Left lobe of liver (tissue), 2 donors: ENCODE results near the gene PDE4DIP. TPM values are rescaled to one million over a fixed set of nuclear protein-coding genes. Genes with fewer than 3 reads are reported as not detected.
"Not testable (repeated sequence)": the region's sequence is repeated elsewhere in the genome, so short reads cannot be mapped to it uniquely, and the experiment has no call there.

Source experiments
- ATAC-seq: fragments of 200-7000 bp; cut with Tn5 transposase; one replicate; pipeline ENCODE4 v1.9.1; 2020; ENCODE audit warnings: mild to moderate bottlenecking, moderate library complexity
- DNase-seq: peaks from one replicate; pipeline ENCODE4 v3.0.0-alpha.2; 2020; ENCODE audit warnings: low spot score
- total RNA-seq: library from RNA; stranded (reverse); gene quantifications from one replicate; pipeline ENCODE4 v1.2.1, GENCODE V29; 2021
- donor health status: DM: no; HTN: no; CAD: no; lungs with moderate emphysema.
- donor health status: DM: no; HTN: yes; CAD: no.

Gene PDE4DIP
- total RNA-seq: 138 TPM

DNA sequence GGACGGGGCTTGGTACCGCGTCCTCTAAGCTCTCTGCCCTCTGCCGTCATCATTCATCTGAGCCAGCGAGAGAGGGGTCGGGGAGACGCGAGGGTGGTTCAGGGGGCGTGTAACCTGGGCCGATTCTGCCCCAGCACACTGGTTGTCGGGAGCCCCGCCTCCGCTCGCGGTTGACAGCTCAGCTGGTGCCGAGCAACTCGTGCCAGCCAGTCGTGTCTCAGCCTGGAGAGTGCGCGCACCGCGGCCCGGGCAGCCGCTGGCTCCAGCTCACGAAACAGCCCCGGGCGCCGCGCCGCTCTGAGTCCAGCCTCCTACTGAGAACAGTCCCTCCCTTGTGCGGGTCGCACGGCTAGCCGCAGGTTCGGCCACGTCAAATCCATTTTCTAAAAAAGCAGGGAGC, at the start of gene PDE4DIP:
PDE4DIP (plus strand) TSS at position 209 of the 400 bp plus-strand sequence. CDS start 347 bp downstream, outside the sequence.
- peak; percentile 58 for DNase-seq
- ATAC-seq: peak; percentile 93

DNA sequence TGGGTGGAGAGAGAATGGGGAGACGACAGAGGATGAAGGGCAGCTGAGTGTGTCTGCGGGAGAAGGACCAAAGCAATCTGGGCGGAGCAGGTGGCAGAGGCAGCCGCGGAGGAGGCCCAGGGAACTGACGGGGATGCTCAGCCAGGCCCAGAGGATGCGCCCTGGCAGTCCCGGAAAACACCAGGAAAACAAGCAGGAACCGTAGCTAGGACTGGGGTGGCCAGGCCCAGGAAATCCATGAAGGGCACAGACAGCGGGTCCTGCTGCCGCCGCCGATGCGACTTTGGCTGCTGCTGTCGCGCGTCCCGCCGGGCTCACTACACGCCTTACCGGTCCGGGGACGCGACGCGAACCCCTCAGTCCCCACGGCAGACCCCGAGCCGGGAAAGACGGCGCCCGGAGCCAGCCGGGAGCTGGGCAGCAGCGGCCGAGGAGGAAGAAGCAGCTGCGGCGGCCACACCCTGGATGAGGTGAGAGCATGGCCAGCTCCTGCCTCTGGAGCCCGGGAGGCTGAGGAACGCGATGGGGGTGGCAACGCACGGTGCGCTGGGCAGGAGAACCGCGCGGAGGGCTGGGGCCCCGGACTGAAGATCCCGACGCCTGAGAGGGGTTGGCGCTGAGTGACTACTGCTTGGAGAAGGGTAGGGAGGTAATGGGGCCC, 35.8 kb upstream of the PDE4DIP start:
- ATAC-seq: peak; percentile 25
- not testable (repeated sequence) for DNase-seq

DNA sequence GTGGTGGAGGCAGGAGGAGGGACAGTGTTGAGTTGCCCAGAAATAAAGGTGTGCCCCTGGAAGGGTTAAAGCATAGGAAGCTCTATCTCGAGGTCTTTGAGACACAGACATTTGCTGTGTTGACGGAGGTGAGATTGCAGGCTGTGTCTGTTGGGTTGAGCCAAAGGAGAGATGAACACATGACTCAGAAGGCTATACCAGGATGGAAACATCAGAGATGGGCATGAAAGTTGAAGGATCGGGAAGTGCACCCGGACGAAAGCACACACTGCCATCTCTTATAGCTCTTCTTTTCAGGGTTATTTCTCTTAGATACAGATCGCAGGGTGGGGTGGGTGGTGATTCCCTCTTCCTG, 35.3 kb upstream of the PDE4DIP start:
- not testable (repeated sequence) for DNase-seq, ATAC-seq

DNA sequence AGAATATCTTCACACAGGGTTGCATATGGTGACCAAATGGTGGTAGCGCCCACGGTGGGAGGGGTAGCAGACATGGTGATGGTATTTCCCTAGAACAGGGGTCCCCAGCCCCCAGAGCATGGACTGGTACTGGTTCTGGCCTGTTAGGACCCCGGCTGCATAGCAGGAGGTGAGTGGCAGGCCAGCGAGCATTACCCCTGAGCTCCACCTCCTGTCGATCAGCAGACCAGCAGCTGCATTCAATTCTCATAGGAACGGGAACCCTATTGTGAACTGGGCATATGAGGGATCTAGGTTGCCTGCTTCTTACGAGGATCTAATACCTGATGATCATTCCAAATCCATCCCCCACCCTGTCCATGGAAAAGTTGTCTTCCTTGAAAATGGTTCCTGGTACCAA, 22.0 kb upstream of the PDE4DIP start:
- not testable (repeated sequence) for ATAC-seq, DNase-seq

DNA sequence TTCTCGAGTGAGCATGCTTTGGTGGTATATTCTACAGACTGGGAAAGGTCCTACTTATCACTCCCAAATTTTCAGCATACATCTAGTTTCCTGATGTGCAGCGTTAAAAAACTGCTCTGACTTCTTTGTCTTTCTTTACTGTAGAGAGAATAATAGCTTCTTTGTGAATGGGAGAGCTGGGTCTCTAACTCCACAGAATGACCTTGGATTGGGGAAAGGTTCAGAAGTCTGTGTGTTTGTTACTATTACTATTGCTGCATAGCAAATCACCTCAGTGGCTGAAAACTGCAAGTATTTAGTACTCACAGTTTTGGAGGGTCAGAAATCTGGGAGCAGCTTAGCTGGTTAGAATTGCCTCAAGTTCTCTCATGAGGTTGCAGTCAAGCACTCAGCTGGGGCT, 20.4 kb upstream of the PDE4DIP start:
- DNase-seq, ATAC-seq: not testable (repeated sequence)

DNA sequence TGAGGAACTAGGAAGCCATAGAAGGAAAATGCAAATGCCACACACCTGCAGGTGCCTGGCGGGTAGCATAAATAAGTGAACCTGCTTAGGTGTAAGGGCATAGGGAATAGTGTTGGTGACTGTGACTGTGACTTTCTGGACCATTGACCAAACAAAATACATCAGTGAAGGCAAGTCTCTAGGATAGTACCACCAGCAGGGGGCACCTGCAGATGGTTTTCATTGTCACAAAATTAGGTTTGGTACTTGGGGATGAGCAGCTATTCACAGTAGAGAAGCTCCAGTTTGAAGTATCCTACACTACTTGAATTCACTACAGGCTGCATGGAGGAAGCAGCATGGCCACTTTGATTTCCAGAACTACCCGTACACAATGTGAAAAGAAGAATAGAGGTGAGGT, 19.2 kb upstream of the PDE4DIP start:
- peak; percentile 99 for ATAC-seq
- DNase-seq: not testable (repeated sequence)

DNA sequence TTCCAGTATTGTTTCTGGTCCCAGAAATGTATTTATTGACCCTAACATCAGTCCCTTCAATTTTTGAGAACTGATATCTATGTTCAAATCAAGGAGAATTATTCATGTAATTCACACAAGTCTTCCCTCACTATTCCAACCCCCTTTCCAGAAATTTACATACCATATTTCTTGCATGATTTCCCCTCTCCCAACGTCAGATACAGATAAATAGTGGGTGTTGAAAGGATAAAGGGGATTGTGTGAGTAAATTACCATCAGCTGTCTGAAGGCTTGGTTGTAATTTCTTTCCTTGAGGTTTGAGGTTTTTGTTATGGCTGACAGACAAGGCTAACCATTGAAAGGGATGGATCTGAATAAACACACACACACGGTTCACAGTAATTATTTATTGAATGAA, 15.7 kb upstream of the PDE4DIP start:
- DNase-seq, ATAC-seq: not testable (repeated sequence)

DNA sequence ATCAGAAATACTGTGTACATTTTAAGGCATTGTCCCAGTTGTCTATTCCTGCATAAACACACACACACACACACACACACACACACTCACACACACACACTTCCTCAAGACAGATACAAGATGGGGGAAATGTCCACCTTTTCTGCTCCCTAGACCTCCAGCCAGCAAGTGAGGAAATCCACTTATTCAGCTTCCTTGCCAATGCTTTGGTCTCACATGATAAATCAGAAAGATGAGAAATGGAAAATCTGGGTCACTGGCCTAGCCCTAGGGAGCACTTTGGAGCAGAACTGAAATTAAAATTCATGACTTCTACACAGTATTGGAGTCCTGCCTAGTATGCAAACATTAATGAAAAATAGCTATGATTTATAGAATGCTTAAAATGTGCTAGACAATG, 15.3 kb upstream of the PDE4DIP start:
- ATAC-seq, DNase-seq: not testable (repeated sequence)

DNA sequence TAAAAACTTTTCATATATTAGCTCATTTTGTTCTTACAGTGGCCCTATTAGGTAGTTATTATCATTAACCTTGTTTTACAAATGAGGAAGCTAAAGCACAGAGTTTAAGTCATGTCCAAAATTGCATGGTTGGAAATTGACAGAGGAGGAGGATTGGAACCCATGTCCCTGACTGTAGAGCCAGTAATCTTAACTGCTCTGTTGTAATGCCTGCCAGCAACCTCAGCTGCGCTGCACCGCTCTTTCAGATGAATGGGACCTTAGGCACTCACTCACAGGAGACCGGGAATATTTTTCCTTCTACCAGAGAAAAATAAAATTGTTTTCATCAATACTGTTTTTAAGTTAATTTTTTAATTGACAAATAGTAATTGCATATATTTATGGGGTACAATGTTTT, 14.9 kb upstream of the PDE4DIP start:
- not testable (repeated sequence) for DNase-seq, ATAC-seq

DNA sequence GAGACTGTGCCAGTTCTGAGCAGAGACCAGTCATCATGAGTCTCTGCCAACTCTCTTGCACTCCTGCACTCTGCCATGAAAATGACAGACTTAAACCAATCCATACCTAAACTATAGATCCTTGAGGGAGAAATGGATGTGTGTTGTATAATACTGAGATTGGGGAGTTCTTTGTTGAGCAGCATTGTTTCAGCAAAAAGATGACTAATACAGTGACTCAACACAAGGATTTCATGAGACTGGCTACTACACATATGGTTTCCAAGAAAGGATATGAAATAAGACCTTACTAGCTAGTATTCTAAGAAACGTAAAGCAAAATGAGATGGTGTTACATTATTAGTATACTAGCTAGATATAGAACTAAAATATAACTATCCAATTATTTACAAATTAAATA, 3.0 kb upstream of the PDE4DIP start:
- not testable (repeated sequence) for ATAC-seq, DNase-seq

DNA sequence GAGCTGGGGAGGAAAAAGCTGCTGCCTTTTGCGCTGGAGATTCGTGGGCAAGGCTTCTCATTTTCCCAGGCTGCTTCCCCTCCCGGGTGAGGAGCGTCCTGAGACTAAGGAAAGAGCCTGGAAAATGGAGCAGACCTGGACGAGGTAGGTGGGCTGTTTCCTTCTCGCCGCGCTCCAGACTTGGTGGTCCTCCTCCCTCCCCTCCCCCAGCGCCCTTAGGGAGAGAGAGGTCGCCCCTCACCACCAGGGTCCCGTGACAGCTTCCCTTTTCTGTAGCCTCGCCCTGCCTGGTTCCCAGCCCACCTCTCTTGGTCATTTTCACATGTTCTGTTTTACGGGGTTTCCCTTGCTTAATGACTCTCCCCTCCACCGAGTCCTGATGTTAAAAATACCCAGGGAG, 423 bp downstream of the PDE4DIP start:
- DNase-seq: not testable (repeated sequence)
- peak; percentile 54 for ATAC-seq

DNA sequence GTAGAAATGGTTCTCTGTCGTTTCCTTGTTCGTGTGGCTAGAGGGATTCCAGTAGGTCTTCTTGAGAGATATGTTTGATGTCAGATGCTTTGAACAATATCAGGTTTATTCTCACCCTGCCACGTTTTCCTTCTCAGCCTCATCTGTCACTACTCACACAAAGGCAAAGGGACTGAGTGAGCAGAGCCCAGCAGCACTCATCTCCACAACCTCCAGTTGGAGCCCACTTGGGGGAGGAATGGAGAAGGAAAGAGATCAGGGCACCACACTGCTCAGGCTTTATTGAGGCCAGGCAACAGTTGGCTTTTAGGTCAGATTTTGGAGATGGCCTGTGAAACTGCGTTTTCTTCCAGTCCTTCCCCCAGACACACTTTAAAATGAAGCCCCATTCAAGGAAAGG, 840 bp downstream of the PDE4DIP start:
- DNase-seq: not testable (repeated sequence)

DNA sequence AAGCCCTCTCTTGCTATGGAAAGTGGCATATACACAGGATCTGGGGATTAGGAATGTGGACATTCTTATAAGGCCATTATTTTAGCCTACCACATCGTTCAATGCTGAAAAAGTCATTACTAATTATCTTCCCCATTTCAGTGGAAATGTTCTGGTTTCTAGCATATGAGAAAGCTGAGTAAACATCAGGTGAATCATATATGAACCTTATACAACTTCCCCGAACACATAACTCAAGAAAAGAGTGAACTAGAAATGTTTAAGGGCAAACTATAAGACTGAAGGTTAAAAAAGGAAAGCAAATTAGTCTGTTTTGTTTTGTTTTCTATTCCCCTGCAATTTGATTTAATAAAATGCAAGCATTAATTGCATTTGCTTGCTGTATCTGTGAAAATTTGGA, 6.1 kb downstream of the PDE4DIP start:
- not testable (repeated sequence) for ATAC-seq, DNase-seq

More for the DNA sequence above, 840 bp downstream of the PDE4DIP start:
- ATAC-seq: peak; percentile 60

DNA sequence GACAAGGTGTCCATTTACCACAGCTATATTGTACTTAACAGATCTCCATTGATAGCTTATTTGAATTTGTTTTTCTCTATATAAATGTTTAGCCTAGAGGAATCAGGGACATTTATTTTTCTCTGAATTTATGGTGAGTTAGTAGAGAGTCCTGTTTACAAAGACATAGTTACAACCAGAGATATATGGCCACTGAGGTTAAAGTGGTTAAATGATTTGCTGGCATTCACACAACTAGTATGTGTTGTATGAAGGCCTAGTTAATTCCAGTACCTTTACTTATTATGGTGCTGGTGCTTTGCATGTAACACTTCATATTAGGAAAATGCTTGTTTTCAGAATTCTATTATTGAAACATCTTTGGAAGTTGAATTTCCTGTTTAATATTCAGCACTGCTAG, 6.6 kb downstream of the PDE4DIP start:
- DNase-seq, ATAC-seq: not testable (repeated sequence)

DNA sequence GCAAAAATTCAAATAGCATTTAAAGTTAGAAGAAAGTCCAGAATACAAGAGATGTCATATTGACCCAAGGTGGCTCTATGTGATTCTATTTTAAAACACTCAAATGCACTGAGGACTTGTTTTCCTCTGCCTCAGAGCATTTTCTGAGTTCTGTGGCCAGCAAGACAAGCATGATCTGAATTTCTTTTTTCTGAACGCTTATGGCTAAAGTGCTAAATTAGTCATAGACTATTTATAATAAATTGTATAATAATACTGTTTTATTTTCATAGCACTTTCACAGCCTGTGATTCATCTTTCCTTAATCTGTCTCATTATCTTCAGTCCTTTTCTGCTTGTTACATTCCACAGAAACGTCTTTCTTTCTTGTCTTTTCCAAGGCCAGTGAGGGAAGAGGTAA, 7.5 kb downstream of the PDE4DIP start:
- DNase-seq, ATAC-seq: not testable (repeated sequence)

DNA sequence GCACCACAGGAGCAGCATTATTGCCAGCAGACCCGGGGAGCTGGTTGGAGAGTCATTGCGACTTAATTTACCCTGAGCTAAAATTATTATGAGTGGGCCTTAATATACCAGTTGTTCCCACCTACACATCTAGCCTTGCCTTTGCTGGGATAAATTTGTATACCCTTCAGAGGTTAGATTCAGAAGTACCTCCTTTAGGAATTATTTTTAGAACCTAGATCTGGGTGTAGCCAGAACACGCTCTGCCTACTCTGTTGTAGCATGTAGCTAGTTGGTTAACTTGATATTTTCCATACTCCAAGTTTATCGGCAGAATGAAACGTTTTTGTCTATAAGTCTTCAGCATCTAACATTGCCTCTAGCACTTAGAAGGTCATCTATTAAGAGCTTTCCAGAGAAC, 9.1 kb downstream of the PDE4DIP start:
- not testable (repeated sequence) for DNase-seq, ATAC-seq

DNA sequence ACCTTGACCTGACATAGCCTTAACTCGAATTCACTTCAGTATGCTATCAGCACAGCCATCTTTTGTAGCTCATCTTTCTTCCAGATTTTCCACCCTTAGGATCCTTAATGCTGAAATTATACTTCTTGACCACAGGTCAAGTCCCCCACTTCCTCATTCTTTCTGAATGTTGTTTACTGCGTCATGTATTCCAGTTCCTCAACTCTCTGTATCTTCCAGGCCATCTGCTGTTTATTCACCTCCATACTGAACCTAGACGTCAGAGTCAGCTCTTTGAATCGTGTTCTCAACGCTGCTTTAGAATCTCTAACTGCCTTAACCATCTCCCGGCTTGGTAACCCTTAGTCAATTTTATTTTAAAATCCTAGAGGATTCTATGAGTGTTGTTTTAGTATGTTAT, 9.8 kb downstream of the PDE4DIP start:
- not testable (repeated sequence) for DNase-seq
- peak; percentile 32 for ATAC-seq

DNA sequence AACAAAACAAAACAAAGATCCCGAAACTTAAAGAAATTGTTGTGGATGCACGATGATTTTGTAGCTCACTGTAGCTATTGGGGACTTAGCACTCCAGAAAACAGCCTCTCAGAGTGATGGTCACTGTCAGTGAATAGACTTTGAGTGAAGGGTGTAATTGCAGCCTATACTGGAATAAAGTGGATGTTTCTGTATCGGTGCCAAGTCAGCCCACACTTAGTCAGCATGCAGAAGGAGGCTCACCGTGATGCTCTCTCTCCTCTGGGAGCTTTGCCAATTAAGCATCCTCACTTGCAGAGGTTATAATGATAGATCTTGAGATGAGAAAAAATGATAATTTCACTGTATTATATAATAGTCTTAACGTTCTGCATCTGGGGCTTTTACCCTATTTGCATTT, 11.1 kb downstream of the PDE4DIP start:
- not testable (repeated sequence) for ATAC-seq, DNase-seq

DNA sequence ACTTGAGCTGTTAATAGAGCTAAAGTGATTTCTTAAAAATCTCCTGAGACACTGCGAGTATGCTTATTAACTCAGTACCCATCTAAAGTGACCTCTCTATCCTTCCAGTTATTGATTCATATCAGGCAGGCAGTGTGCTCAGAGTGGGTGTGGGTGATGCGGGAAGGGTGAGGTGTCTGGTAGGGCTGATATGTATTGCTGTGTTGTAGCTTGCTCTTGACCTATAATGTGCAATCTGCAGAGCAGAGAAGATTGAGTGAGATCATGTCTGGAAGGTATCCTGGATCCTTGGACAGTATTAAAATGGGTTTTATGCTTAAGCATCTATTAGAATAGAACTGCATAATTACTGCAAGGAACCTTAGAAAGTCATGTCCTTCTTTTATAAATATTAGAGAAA, 15.8 kb downstream of the PDE4DIP start:
- ATAC-seq: peak; percentile 44
- DNase-seq: not testable (repeated sequence)

DNA sequence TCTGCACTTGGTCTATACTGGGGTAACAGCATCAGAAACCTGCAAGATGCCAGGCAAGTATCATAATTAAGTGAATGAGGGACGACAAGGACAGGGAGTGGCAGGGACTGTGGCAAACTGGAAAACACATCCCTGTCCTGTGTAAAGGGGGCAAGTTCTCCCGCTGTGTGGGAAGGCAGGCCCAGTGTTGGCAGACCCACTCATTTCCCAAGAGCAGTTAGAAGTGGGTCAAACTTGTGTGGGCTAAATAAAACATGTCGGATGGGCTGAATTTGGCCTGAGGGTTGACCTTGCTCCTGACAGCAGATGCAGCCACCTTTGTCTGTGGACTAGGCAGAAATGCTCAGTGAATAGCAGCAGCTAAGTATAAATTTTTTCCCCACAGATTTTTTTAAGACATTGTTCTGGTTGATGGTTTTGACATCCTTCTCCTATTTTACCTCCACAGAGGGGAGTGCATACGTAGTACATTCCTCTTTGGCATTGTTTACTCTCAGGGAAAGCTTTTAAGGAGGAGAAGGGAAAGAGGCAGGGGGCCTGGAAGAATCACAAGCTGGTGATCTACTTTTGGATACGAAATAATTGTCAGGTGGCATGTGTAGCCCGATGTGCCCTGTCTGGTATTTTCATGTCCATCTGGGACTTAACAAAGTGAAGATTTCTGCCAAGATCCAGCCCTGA, 16.5 kb downstream of the PDE4DIP start:
- not testable (repeated sequence) for DNase-seq, ATAC-seq

DNA sequence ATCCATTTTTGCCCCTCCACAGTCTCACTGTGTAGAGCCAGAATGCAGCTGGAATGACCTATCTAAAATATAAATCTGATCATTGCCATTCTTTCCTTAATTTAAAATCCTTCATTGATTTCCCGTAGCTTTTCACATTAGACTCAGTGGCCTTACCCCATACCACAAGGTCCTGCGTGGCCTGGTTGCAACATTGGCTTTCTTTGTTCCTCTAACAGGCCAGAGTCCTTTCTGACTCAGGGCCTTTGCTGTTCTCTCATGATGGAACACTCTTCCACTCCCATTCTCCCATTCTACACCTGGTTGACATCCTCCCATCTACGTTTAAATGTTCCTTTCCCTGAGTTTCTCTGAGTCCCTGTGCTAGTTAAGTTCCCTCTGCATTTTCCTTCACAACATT, 18.4 kb downstream of the PDE4DIP start:
- ATAC-seq: peak; percentile 81
- not testable (repeated sequence) for DNase-seq
